Measurements from ENCODE around the gene REEP2.
A peak's percentile ranks its signal among the peaks of the same experiment; 100 is the strongest.
"Not testable (repeated sequence)": the region's sequence is repeated elsewhere in the genome, so short reads cannot be mapped to it uniquely, and the experiment has no call there.

REEP2 gene, protein sequence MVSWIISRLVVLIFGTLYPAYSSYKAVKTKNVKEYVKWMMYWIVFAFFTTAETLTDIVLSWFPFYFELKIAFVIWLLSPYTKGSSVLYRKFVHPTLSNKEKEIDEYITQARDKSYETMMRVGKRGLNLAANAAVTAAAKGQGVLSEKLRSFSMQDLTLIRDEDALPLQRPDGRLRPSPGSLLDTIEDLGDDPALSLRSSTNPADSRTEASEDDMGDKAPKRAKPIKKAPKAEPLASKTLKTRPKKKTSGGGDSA

DNA sequence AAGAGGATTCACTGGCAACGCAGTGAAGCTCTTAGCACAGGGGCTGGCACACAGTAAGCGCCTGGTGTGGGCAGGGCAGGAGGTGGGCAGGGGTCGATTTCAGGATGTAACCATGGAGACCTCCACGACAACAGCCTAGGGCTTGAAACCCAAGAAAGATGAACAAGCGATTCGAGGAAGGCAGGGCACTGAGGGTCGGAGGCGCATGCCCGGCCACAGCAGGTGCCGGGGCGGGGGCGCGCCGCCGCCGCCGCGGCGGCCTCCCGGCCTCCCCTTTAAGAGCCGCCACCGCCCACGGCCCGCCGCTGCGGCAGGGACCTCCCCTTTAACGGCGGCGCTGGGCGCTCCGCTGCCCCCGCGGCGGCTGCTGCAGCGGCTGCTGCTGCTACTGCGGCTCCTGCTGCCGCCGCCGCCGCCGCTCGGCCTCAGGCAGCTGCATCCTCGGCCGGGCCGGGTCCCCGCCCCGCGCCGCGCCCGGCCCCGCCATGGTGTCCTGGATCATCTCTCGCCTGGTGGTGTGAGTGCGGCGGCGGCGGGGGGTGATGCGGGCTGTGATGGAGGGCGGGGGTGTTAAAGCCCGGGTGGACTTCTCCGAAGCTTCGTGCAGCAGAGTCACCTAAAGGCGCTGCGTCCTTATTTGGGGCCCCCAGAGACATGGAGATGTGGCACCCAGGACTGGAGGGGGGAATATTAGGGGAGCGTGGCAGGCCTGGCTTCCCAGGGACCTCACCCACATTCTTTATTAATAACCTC, at the start of gene REEP2:
TSS of gene REEP2 (plus strand) at position 334 of the 753 bp plus-strand sequence. CDS start at position 486, 152 bp downstream.
- peak; percentile 48 for DNase-seq

DNA sequence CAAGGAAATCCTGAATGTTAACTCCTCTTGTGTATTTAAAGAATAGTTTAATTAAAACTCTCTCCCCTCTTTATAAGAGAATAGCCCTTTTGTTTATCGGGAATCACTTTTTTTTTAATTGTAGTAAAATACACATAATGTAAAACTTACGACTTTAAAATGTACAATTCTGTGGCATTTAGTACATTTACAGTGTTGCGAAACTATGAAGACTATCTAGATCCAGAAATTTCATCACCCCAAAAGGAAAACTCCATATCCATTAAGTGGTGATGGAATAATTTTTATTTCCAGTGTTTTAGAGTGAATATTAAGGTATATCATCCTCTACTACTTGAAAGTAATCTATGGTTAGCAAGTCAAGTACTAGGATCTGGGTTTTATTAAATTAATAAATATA, 49.5 kb upstream of the REEP2 start:
- no peak for DNase-seq

DNA sequence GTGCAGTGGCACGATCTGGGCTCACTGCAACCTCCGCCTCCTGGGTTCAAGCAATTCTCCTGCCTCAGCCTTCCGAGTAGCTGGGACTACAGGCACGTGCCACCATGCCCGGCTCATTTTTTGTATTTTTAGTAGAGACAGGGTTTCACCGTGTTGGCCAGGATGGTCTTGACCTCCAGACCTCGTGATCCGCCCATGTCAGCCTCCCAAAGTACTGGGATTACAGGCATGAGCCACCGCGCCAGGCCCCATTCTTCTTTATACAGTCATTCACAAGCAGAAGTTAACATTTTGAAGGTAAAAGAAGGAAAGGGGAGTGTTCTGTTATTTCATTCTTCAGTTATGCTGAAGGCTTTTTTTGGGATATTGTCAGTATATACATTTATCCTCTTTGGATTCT, 48.9 kb upstream of the REEP2 start:
- DNase-seq: not testable (repeated sequence)

DNA sequence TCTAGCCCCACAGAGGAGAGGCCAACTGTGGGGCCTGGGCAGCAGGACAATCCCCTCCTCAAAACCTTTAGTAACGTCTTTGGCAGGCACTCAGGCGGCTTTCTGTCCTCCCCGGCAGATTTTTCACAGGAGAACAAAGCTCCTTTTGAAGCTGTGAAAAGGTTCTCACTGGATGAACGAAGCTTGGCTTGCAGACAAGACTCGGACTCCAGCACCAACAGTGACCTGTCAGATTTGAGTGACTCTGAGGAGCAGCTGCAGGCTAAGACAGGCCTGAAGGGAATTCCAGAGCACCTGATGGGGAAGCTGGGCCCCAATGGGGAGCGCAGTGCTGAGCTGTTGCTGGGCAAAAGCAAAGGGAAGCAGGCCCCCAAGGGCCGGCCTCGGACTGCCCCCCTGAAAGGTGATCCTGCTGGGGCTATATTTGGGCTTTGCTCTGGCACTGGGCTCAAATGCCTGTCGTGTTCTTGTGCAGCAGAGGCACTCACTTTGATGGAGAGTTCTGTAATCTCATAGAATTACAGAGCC, 46.9 kb upstream of the REEP2 start:
- no peak for DNase-seq

DNA sequence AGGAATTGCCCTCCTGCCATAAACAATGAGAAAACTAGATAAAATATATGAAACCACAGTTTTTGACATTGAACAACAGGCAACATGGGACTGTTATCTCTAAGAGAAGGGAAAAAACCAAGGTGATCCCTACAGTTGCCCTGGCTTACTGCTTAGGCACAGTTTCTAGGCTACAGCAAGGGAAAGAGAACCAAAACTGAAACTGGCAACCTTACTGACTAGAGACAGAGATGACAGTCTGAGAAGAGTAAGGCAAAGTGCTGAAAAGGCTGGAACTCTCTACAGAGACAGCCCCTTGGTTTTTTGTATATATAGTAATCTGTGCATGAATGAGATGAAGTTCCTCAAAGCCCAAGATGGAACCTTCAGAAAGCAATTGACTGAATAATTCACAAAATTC, 36.2 kb upstream of the REEP2 start:
- DNase-seq: no peak

DNA sequence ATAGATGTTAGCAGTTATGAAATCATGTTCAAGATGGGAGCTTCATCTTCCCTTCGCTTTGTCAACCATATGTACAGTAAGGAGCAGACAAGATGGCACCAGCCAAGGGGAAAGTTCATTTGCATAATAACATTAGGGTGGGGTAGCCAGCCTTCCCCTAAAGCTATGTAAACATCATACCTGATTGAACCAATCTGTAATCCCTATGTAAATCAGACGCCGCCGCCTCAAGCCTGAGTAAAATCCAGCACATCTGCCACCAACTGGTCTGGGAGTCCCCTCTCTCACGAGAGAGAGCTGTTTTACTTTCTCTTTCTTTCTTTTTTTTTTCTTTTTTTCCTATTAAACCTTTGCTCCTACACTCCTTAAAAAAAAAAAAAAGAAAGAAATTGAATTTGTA, 30.8 kb upstream of the REEP2 start:
- DNase-seq: no peak

DNA sequence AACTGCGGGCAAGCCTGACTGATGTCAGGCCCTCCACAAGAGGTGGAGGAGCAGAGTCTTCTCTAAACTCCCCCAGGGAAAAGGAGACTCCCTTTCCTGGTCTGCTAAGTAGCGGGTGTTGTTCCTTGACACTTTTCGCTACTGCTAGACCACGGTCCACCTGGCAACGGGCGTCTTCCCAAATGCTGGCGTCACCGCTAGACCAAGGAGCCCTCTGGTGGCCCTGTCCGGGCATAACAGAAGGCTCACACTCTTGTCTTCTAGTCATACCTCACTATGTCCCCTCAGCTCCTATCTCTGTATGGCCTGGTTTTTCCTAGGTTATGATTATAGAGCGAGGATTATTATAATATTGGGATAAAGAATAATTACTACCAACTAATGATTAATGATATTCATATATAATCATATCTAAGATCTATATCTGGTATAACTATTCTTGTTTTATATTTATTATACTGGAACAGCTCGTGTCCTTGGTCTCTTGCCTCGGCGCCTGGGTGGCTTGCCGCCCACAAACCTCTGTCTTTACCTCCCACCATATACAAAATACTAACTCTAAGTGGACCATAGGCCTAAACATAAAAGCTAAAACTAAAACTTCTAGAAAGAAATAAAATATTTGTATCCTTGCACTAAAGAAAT, 27.7 kb upstream of the REEP2 start:
- DNase-seq: peak; percentile 3

DNA sequence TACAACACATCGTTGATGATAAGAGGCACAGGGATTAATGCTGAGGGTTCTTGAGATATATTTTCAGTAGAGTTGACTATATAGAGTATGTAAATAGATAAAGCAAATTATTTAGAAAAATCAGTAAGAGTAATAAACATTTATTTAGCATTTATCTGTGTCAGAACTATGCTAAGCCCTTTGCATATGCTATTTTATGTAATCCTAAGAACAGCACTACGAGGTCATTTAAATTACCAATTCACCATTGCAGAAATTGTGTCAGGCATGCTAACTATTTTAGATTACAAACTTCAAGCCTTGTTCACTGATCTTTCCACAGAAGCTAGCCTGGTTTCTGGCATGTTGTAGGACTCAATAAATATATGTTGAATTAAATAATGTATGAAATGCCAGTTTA, 20.4 kb upstream of the REEP2 start:
- DNase-seq: no peak

DNA sequence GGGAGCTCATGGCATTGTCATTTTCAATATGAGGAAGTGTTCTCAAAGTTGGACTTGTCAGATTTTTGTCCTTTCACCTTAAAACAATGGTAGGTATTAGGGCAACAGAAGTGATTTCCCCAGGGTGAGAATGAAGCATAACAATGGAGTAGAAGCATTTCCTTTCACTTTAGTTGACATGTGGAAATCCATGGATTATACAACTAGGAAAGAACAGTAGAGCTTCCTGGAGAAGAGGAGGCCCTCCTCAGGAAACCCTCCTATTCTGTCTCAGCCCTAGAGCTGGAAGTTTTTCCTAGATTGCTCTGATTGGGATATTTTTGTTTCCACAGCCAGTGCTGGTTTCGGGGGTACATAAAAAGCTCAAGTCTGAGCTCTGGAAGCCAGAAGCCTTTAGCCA, 13.8 kb upstream of the REEP2 start:
- no peak for DNase-seq

DNA sequence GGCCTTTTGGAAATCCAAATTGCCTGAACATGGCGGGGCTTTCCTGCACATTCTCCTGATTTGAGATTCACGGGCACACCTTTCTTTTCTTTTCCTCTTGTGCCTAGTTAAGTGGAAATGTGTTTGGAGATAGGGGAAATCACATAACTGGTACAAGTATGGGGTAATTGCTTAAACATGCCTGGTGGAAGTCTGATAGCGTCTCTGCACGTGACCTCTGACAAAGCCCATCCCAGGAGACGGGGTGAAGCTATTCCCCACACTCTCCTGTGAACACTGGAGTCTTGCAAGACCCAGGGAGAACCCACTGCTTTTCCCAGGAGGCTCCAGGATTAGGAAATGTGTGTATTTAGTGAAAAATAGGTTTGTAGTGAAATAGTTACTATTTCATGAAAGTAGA, 2.9 kb upstream of the REEP2 start:
- no peak for DNase-seq

DNA sequence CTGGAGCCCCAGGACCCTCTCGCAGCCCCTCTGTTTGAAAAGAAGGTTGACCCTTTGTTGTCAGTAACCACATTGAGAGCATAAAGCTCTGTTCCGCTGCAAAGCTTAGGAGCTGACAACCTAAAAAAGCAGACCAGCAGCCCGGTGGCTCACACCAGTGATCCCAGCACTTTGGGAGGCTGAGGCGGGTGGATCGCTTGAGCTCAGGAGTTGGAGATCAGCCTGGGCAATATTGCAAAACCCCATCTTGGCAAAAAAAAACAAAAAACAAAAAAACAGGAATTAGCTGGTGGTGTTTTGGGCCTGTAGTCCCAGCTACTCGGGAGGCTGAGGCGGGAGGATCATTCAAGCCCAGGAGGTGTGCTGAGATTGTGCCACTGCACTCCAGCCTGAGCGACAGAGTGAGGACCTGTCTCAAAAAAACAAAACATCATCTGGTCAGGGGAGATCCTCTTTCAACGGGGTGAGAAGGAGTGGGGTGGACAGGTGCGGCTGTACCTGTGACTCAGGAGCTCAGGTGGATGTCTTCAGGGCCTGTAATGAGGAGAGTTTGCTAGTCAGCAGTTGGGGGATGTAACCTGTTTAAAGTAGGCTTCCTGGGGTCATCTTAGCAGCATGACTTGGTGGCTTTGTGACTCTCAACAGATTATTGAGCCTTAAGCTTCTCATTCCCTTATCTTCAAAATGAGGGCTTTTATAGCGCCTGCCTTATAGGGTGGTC, 694 bp upstream of the REEP2 start:
- no peak for DNase-seq

DNA sequence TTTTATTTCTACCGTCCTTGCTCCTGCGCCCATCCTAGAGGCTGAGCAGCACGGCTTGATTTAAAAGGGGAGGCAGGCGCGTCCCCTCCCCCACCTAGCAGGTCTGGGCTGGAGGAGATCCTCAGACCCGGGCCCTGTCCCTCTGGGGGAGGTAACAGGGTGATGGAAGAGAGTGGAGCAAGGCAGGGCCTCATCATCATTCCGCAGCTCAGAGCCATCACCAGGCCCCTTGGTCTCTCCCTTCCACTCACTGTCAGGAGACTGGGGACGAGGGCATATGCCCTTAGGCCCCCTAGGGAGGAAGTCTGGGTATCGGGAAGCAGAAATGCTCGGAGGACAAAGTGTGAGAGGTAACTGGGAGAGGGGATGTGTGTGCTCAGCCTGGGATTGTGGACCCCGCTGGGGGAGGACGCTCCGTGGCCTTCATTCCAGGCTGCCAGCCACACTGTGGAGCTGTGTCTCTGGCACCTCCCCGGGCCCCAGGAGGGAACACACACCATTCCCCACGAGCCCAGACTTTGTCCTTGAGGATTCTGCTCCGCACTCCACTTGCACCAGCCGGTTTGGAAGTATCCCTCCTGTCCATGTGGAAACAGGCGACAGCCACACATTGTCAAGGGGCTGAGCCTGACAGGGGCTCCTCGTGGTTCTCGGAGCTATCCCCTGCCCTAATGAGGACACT, 761 bp downstream of the REEP2 start:
- no peak for DNase-seq

DNA sequence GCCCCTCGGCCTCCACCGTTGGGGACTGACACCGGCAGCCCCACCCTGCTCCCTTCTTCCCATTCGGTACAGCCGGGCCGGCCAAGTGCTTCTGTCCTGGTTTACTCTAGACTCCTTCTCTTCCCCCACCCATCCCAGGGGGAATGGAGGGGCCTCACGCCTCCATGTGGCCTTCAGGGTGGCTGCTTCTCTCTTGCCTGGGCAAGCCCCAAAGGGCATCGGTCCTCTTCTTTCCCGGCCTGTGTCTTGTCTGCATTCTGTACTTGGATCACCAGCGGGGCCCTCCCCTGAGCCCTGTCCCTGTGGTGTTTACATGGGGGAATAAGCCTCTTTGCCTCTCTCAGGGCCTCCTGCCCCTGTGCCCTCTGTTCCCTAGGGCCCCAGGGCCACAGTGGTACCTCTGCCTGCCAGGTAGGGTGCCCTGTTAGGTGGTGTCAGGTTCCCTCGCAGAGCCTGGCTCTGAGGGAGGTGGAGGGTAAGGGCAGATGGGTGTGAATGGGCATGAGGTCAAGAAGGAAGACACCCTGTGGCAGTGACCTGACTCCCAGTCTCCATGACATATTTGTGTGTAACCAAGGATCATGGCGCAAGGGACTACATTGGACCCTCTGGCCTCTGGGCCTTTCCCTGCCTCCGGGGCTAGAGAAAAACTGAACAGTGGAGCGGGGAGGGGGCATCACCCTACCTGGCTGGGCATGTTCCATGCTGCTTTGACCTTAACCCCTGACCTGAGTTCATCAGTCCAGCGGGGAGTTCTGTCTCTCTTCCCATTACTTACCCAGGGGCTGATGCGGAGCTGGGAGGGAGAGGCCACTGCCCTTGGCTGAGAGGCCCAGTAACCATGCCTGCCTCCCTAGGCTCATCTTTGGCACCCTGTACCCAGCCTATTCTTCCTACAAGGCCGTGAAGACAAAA, 1.6 kb downstream of the REEP2 start:
- DNase-seq: no peak

DNA sequence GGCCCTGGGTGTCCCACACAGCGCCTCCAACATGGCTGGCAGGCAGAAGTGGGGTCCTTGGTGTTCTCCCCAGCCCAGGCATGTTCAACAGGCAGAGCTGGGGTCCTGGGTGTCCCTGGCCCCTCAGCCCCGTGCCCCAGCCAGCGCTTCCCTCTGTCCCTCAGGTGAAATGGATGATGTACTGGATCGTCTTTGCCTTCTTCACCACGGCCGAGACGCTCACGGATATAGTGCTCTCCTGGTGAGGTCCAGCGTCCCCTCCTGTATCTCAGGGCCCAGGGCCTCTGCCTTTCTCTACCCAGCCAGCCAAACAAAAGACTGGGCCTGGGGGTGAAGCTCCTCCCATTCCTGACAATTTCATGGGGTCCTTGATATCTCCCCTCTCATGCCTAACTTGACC, 2.4 kb downstream of the REEP2 start:
- DNase-seq: no peak

DNA sequence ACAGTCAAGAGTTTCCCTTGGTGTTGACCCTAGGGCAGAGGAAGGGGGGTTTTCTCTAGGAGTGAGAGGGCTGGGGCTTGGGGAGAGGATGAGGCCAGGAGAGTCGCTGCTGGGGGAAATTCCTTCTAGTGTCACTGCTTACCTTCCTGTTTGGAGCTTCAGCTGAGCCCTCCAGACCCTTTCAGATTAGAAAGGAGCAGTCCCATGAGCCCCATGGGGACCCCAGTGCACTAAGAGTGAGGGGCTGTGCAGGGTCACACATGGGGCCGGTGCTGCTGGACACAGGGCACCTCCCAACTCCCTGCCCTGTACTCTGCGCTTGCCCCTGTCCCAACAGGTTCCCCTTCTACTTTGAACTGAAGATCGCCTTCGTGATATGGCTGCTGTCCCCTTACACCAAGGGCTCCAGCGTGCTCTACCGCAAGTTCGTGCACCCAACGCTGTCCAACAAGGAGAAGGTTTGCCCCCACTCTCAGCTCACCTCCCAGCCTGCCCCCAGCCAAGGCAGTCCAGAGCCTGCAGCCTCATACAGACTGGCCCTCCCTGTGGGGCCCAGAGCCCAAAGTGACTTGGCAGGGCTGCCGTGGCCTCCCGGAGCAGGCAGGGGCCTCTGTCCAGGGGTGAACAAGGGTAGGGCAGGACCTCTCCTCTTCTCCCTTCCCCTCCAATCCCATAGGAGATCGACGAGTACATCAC, 5.4 kb downstream of the REEP2 start:
- DNase-seq: no peak

DNA sequence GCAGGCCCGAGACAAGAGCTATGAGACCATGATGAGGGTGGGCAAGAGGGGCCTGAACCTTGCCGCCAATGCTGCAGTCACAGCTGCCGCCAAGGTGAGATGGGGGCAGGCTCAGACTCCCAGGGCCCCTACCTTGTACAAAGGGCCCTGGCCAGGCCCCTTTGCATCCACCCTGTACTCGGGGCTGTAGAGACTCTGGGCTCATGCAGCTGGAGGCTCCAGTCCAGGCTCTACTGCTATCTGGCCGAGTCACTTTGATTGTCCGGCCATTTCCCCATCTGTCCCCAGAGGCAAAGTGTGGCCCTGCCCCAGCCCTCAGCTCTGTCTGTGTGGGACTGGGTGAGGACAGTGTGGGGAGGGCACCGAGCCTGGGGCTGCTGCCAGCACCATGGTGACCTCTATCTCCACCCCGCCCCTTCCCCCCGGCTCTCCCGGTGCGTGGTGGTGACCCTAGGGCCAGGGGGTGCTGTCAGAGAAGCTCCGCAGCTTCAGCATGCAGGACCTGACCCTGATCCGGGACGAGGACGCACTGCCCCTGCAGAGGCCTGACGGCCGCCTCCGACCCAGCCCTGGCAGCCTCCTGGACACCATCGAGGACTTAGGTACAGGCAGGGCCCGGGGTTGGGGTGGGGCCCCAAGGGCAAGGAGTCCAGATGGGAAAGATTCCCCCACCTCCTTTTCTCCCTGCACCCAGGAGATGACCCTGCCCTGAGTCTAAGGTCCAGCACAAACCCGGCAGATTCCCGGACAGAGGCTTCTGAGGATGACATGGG, 6.1 kb downstream of the REEP2 start:
- DNase-seq: no peak

DNA sequence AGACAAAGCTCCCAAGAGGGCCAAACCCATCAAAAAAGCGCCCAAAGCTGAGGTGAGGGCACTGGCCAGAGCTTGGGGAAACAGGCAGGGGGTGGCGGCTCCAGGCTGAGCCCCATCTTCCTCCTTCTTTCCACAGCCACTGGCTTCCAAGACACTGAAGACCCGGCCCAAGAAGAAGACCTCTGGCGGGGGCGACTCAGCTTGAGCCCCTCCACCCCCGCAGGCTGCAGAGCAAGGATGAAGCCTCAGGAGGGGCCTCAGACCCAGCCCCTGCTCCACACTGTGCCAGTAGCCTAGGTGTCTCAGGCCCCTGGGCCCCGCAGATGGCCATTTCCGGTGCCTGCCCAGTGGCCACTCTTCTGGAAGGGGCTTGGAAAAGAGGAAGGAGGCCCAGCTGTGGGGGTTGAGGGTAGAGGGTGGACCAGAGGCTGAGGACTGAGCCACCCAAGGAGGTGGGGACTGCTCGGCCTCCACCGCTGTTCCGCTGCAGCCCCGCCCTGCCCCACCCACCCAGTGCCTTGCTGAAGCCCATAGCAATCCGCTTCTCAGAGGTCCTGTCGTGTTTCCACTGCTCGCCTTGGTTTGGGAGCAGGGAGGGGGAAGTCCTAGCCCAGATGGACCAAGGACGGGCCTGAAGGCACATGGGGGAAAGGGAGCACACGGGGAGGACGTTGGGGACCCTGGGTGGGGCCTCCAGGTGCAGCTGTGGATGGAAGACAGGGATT, 6.9 kb downstream of the REEP2 start:
- DNase-seq: no peak

DNA sequence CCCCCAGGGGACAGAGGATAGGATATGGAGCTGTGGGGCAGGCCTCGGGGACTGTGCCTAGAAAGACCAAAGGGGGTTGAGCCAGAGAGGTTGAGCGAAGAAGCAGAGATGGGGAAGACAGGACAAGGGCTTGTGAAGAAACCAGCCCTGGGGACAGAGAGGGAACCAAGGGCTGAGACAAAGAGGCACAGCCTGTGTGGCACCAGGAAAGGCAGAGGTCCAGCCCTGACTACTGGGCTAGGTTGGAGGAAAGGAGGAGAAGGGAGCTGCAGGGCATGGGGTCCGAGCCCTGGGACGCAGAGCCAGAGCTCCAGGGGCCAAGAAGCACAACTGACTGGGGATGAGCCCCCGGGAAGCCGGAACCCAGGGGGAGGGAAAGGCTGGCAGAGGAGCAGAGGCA, 9.2 kb downstream of the REEP2 start:
- no peak for DNase-seq
